ENCODE data around the gene STRN. TPM values are rescaled to one million over a fixed set of nuclear protein-coding genes. Genes with fewer than 3 reads are reported as not detected.

The STRN gene
- total and polyA plus RNA-seq, 7 experiments from 2014 or later, result 12.4 to 35.0 (median 26.9) TPM

DNA sequence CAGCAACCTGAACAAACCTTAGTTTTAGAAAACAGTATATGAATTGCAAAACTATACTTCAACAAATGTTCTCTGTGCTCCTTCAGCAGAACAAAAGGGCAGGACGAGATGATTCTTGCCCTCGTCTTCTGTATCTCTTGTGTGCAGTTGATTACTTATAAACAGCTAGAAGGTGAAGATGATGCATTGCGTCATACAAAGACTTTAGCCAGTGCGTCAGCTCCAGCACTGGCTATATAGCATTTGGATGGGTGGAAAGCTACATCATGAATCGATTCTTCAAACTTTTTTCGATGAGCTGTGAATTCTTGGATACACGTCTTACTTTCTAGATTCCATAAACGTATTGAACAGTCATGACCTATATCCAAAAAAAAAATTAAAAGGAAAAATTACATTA is 117.1 kb downstream of the STRN start:
- POLR2A ChIA-PET, result interaction anchor here (0.7 kb wide), 1 partner anchor 15 kb away, joined by 3 read pairs; no protein-coding TSS in a partner anchor
- no peaks in the 10 kb centered on the region for H3K9me3 ChIP-seq (ENCODE audit: control insufficient read depth in 2 of 3, low read length in 3 of 3)
- peaks cover 0 to 30% (median 8%) of the 10 kb centered on the region in 3 experiments for H3K36me3 ChIP-seq (ENCODE audit: control insufficient read depth in 2 of 3, insufficient read depth in 3 of 3, low read length in 3 of 3)
- ATAC-seq (no peak), DNase-seq (no peak)
- no peak overlapping the region for H3K4me3 ChIP-seq (ENCODE audit: low read length)
- peaks cover 11 to 50% (median 44%) of the 10 kb centered on the region in 5 donors for H3K36me3 Mint-ChIP-seq
- H3K4me3 Mint-ChIP-seq, result no peak overlapping the region
- no peaks in the 10 kb centered on the region for H3K27me3 ChIP-seq (ENCODE audit: control insufficient read depth in 2 of 2, insufficient read depth in 2 of 2, low read length in 2 of 2)
- no peak overlapping the region for H3K27ac ChIP-seq (ENCODE audit: low read depth, low read length)
- CTCF ChIA-PET, result no interaction called here
- no peaks in the 10 kb centered on the region for H3K27me3 Mint-ChIP-seq
- no peak overlapping the region for H3K27ac Mint-ChIP-seq
- intact Hi-C loops (cut with micrococcal nuclease), result no loop called here
- H3K4me1 ChIP-seq (ENCODE audit: control insufficient read depth in 2 of 2, insufficient read depth in 2 of 2, low read length in 2 of 2), result no peaks in the 10 kb centered on the region
- no peaks in the 10 kb centered on the region for H3K9me3 Mint-ChIP-seq
- no peaks in the 10 kb centered on the region for H3K4me1 Mint-ChIP-seq

DNA sequence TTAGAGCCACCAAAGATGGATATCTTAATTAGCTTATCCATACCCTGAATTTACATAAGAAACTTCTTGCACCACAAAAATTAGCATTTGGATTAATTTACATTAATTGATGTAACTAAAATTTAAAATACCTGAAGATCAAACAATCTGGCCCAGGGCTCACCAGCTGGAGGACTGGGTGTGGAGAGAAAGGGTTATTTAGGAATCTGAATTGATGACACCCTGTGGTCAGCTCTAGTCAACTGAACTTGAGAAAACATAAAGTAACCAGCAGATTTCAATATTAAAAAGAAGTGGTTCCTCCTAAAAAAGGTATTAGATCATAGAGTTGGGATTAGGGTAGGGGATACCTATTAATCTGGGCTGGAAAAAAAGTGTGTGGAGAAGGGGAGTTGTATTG is 122.5 kb downstream of the STRN start:
- H3K27me3 ChIP-seq (ENCODE audit: control insufficient read depth in 2 of 2, insufficient read depth in 2 of 2, low read length in 2 of 2), result no peaks in the 10 kb centered on the region
- no peaks in the 10 kb centered on the region for H3K9me3 ChIP-seq (ENCODE audit: control insufficient read depth in 2 of 3, low read length in 3 of 3)
- Mint-ChIP-seq H3K36me3 (peaks cover 5 to 30% (median 17%) of the 10 kb centered on the region in 5 donors), H3K4me1 (no peaks in the 10 kb centered on the region), H3K27ac (no peak overlapping the region), H3K4me3 (no peak overlapping the region), H3K9me3 (no peaks in the 10 kb centered on the region), H3K27me3 (no peaks in the 10 kb centered on the region)
- DNase-seq (no peak), ATAC-seq (no peak)
- H3K27ac ChIP-seq (ENCODE audit: low read depth, low read length), result no peak overlapping the region
- intact Hi-C loops (cut with micrococcal nuclease), result no loop called here
- peaks cover 0 to 5% (median 0%) of the 10 kb centered on the region in 3 experiments for H3K36me3 ChIP-seq (ENCODE audit: control insufficient read depth in 2 of 3, insufficient read depth in 3 of 3, low read length in 3 of 3)
- H3K4me3 ChIP-seq (ENCODE audit: low read length), result no peak overlapping the region
- ChIA-PET POLR2A (no interaction called here), CTCF (interaction anchor here (0.6 kb wide), 1 partner anchor 20 kb away, joined by 3 read pairs; no protein-coding TSS in a partner anchor)
- H3K4me1 ChIP-seq (ENCODE audit: control insufficient read depth in 2 of 2, insufficient read depth in 2 of 2, low read length in 2 of 2), result no peaks in the 10 kb centered on the region

GRCh38 chr2:36839976-36840617 is 126.2 kb downstream of the STRN start:
- no peaks in the 10 kb centered on the region for H3K9me3 Mint-ChIP-seq
- H3K36me3 ChIP-seq (ENCODE audit: control insufficient read depth in 2 of 3, insufficient read depth in 3 of 3, low read length in 3 of 3), result no peaks in the 10 kb centered on the region
- no peaks in the 10 kb centered on the region for H3K27me3 Mint-ChIP-seq
- H3K27me3 ChIP-seq (ENCODE audit: control insufficient read depth in 2 of 2, insufficient read depth in 2 of 2, low read length in 2 of 2), result no peaks in the 10 kb centered on the region
- H3K27ac ChIP-seq (ENCODE audit: low read depth, low read length), result no peak overlapping the region
- no peak overlapping the region for H3K4me3 Mint-ChIP-seq
- ChIA-PET CTCF (interaction anchor here (0.6 kb wide), 1 partner anchor 612 kb away, joined by 4 read pairs; no protein-coding TSS in a partner anchor), POLR2A (interaction anchor here (0.7 kb wide), 1 partner anchor 1423 kb away, joined by 3 read pairs; no protein-coding TSS in a partner anchor)
- no peak overlapping the region for H3K4me3 ChIP-seq (ENCODE audit: low read length)
- H3K9me3 ChIP-seq (ENCODE audit: control insufficient read depth in 2 of 3, low read length in 3 of 3), result no peaks in the 10 kb centered on the region
- intact Hi-C loops (cut with micrococcal nuclease), result no loop called here
- ATAC-seq (no peak), DNase-seq (no peak)
- peak overlapping the region in 1 of 9 donors; percentile 46 for H3K27ac Mint-ChIP-seq
- H3K4me1 Mint-ChIP-seq, result peaks cover 3 to 5% (median 4%) of the 10 kb centered on the region in 7 donors
- peaks cover 0 to 14% (median 11%) of the 10 kb centered on the region in 5 donors for H3K36me3 Mint-ChIP-seq
- peaks cover 3 to 6% of the 10 kb centered on the region in 2 donors for H3K4me1 ChIP-seq (ENCODE audit: control insufficient read depth in 2 of 2, insufficient read depth in 2 of 2, low read length in 2 of 2)

DNA sequence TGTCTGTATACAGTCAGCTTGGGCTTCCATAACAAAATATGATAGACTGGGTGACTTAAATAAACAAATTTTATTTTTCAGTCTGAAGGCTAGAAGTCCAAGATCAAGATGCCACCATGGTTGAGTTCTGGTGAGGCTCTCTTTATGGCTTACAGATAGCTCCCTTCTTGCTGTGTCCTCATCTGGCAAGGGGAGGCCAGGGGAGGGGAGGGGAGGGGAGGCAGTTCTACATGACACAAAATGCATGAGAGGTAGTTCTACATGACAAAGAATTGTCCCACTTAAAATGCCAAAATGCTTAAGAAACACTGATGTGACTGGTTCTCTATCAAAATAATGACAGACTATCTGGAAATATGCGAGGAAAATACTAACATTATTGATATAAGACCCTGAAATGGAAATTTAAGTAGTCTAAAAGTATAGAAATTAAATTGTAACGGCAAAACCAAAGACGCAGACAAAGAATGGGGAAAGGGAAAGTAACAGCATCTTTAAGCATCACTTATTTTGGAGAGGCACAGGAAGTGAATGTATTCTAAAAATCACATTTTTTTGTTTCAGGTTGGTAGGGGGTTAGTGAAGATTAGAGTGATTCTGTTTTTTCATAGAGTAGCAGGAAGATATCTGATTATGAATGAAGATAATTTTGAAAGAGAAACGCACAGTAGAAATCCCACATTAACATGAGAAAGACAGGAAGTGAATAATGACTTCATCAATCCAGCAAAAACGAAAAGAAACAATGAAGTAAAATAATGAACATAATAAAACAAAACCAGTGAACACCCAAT is 131.4 kb downstream of the STRN start:
- peak in 6 of 9 donors; percentile 3 to 52 (median 20) for DNase-seq
- peak overlapping the region in 3 of 10 donors; percentile 1 to 29 (median 4) for H3K4me3 Mint-ChIP-seq
- peaks cover 2 to 11% (median 9%) of the 10 kb centered on the region in 5 donors for H3K27me3 Mint-ChIP-seq
- Histone ChIP-seq H3K27me3 (ENCODE audit: control insufficient read depth in 2 of 2, insufficient read depth in 2 of 2, low read length in 2 of 2) (no peaks in the 10 kb centered on the region), H3K27ac (ENCODE audit: low read depth, low read length) (no peak overlapping the region), H3K4me3 (ENCODE audit: low read length) (no peak overlapping the region), H3K4me1 (ENCODE audit: control insufficient read depth in 2 of 2, insufficient read depth in 2 of 2, low read length in 2 of 2) (peaks cover 5 to 6% of the 10 kb centered on the region in 2 donors), H3K36me3 (ENCODE audit: control insufficient read depth in 2 of 3, insufficient read depth in 3 of 3, low read length in 3 of 3) (no peaks in the 10 kb centered on the region), H3K9me3 (ENCODE audit: control insufficient read depth in 2 of 3, low read length in 3 of 3) (no peaks in the 10 kb centered on the region)
- ATAC-seq, result no peak
- peaks cover 6 to 15% (median 8%) of the 10 kb centered on the region in 7 donors for H3K4me1 Mint-ChIP-seq
- H3K9me3 Mint-ChIP-seq, result peaks cover 0 to 6% (median 0%) of the 10 kb centered on the region in 11 donors
- H3K27ac Mint-ChIP-seq, result peak overlapping the region in 7 of 9 donors; percentile 1 to 41 (median 29)
- CTCF ChIA-PET, result interaction anchor here (0.7 kb wide), 1 partner anchor 50 kb away, joined by 3 read pairs; no protein-coding TSS in a partner anchor
- peaks cover 0 to 9% (median 0%) of the 10 kb centered on the region in 5 donors for H3K36me3 Mint-ChIP-seq
- intact Hi-C loops (cut with micrococcal nuclease), result no loop called here
- POLR2A ChIA-PET, result interaction anchor here (0.5 kb wide), 1 partner anchor 14 kb away, joined by 3 read pairs; no protein-coding TSS in a partner anchor

GRCh38 chr2:36834203-36834602 is 132.1 kb downstream of the STRN start:
- Mint-ChIP-seq H3K4me1 (peaks cover 6 to 15% (median 8%) of the 10 kb centered on the region in 7 donors), H3K36me3 (peaks cover 0 to 9% (median 0%) of the 10 kb centered on the region in 5 donors), H3K4me3 (no peak overlapping the region), H3K27ac (no peak overlapping the region), H3K9me3 (peaks cover 0 to 6% (median 0%) of the 10 kb centered on the region in 11 donors), H3K27me3 (peaks cover 2 to 11% (median 9%) of the 10 kb centered on the region in 5 donors)
- no peaks in the 10 kb centered on the region for H3K36me3 ChIP-seq (ENCODE audit: control insufficient read depth in 2 of 3, insufficient read depth in 3 of 3, low read length in 3 of 3)
- intact Hi-C loops (cut with micrococcal nuclease), result no loop called here
- no peak overlapping the region for H3K27ac ChIP-seq (ENCODE audit: low read depth, low read length)
- ChIA-PET CTCF (no interaction called here), POLR2A (interaction anchor here (0.5 kb wide), 1 partner anchor 15 kb away, joined by 3 read pairs; no protein-coding TSS in a partner anchor)
- DNase-seq (no peak), ATAC-seq (no peak)
- H3K4me1 ChIP-seq (ENCODE audit: control insufficient read depth in 2 of 2, insufficient read depth in 2 of 2, low read length in 2 of 2), result peaks cover 5 to 6% of the 10 kb centered on the region in 2 donors
- H3K27me3 ChIP-seq (ENCODE audit: control insufficient read depth in 2 of 2, insufficient read depth in 2 of 2, low read length in 2 of 2), result no peaks in the 10 kb centered on the region
- no peak overlapping the region for H3K4me3 ChIP-seq (ENCODE audit: low read length)
- H3K9me3 ChIP-seq (ENCODE audit: control insufficient read depth in 2 of 3, low read length in 3 of 3), result no peaks in the 10 kb centered on the region

- no peak overlapping the region for H3K4me3 ChIP-seq (ENCODE audit: low read length)
- Mint-ChIP-seq H3K36me3 (peaks cover 0 to 9% (median 0%) of the 10 kb centered on the region in 5 donors), H3K4me1 (peaks cover 6 to 15% (median 8%) of the 10 kb centered on the region in 7 donors), H3K27me3 (peaks cover 6 to 26% (median 15%) of the 10 kb centered on the region in 5 donors), H3K27ac (no peak overlapping the region), H3K9me3 (peaks cover 0 to 6% (median 0%) of the 10 kb centered on the region in 11 donors), H3K4me3 (no peak overlapping the region)
- DNase-seq (no peak), ATAC-seq (no peak)
- H3K4me1 ChIP-seq (ENCODE audit: control insufficient read depth in 2 of 2, insufficient read depth in 2 of 2, low read length in 2 of 2), result peaks cover 5 to 6% of the 10 kb centered on the region in 2 donors
- POLR2A ChIA-PET, result no interaction called here
- no peaks in the 10 kb centered on the region for H3K9me3 ChIP-seq (ENCODE audit: control insufficient read depth in 2 of 3, low read length in 3 of 3)
- H3K27me3 ChIP-seq (ENCODE audit: control insufficient read depth in 2 of 2, insufficient read depth in 2 of 2, low read length in 2 of 2), result no peaks in the 10 kb centered on the region
- CTCF ChIA-PET, result no interaction called here
- intact Hi-C loops (cut with micrococcal nuclease), result no loop called here
- H3K36me3 ChIP-seq (ENCODE audit: control insufficient read depth in 2 of 3, insufficient read depth in 3 of 3, low read length in 3 of 3), result no peaks in the 10 kb centered on the region
- H3K27ac ChIP-seq (ENCODE audit: low read depth, low read length), result no peak overlapping the region
Observed at GRCh38 chr2:36831185-36831584, 135.2 kb downstream of the STRN start.

Measured in naive thymus-derived CD4-positive, alpha-beta T cell (primary cell).